ENCODE measurements around the gene MINPP1.

- TF ChIP-seq, protein P1, sequence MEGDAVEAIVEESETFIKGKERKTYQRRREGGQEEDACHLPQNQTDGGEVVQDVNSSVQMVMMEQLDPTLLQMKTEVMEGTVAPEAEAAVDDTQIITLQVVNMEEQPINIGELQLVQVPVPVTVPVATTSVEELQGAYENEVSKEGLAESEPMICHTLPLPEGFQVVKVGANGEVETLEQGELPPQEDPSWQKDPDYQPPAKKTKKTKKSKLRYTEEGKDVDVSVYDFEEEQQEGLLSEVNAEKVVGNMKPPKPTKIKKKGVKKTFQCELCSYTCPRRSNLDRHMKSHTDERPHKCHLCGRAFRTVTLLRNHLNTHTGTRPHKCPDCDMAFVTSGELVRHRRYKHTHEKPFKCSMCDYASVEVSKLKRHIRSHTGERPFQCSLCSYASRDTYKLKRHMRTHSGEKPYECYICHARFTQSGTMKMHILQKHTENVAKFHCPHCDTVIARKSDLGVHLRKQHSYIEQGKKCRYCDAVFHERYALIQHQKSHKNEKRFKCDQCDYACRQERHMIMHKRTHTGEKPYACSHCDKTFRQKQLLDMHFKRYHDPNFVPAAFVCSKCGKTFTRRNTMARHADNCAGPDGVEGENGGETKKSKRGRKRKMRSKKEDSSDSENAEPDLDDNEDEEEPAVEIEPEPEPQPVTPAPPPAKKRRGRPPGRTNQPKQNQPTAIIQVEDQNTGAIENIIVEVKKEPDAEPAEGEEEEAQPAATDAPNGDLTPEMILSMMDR (conservative IDR thresholded peaks at IDR 0.05 in 1 of 2, IDR thresholded peaks at IDR 0.05 in 1 of 2; ENCODE audit: extremely low read depth in 1 of 2, insufficient read depth in 1 of 2, low read depth in 1 of 2, low read length in 2 of 2) = no peak
- no peak for TF ChIP-seq EZH2 (IDR thresholded peaks at IDR 0.05; ENCODE audit: borderline replicate concordance, low read length)
Observed at GRCh38 chr10:87551326-87551725, 46.6 kb downstream of the MINPP1 start.
